Mucosa of descending colon (tissue), 3 donors: ENCODE results near the gene CHST1. TPM values are rescaled to one million over a fixed set of nuclear protein-coding genes. Genes with fewer than 3 reads are reported as not detected.
A peak's percentile ranks its signal among the peaks of the same experiment; 100 is the strongest.

Experiments used
- ATAC-seq: fragments of 200-7000 bp; cut with Tn5 transposase; one replicate; pipeline ENCODE4 v1.9.1; 2020; ENCODE audit warnings: mild to moderate bottlenecking, moderate library complexity
- DNase-seq, 3 donors: peaks; one replicate each; pipeline ENCODE4 v3.0.0-alpha.2; 2020
- H3K36me3 ChIP-seq: fragments of 200-600 bp; one replicate; pipeline ENCODE4 v1.8.0; 2021; ENCODE audit warnings: low read depth, mild to moderate bottlenecking
- H3K4me1 ChIP-seq: fragments of 200-600 bp; one replicate; pipeline ENCODE4 v1.8.0; 2021; ENCODE audit warnings: low read depth, mild to moderate bottlenecking
- H3K4me3 ChIP-seq: fragments of 200-600 bp; one replicate; pipeline ENCODE4 v1.8.0; 2021; ENCODE audit warnings: mild to moderate bottlenecking
- H3K9me3 ChIP-seq: fragments of 200-600 bp; one replicate; pipeline ENCODE4 v1.8.0; 2021; ENCODE audit warnings: mild to moderate bottlenecking
- intact Hi-C, 2 donors: fragments of 100-400 bp; cut with DNase I in 1 of 2; cut with micrococcal nuclease in 1 of 2; formaldehyde crosslinking; loops; one replicate each; pipeline versions ENCODE4 v1.11.0 to v1.11.1; 2022; cut with DNase I, micrococcal nuclease
- total RNA-seq, 3 donors: library from RNA; stranded (reverse); fragmentation: NEBNext Ultra II Directional in 2 of 3; extraction: Animal tissue kit (Norgen Biotek cat#: 25700) in 2 of 3; gene quantifications; one replicate each; pipeline versions ENCODE4 v1.2.1 to v1.2.4, GENCODE V29; 2021 to 2023
- TF ChIP-seq, protein P1 (sequence below): fragments of 200-600 bp; IDR thresholded peaks from one replicate; pipeline ENCODE4 v1.8.0; 2022; ENCODE audit warnings: antibody characterized with exemption, mild to moderate bottlenecking
- donor health status: DM: no; HTN: no; CAD: no; lungs with moderate emphysema.
- donor health status: DM: no; HTN: no; CAD: no.
- donor health status: DM: no; HTN: yes; CAD: no.

The CHST1 gene
- total RNA-seq, 3 donors from 2014 or later = 0.58 to 2.8 (median 1.4) TPM

DNA sequence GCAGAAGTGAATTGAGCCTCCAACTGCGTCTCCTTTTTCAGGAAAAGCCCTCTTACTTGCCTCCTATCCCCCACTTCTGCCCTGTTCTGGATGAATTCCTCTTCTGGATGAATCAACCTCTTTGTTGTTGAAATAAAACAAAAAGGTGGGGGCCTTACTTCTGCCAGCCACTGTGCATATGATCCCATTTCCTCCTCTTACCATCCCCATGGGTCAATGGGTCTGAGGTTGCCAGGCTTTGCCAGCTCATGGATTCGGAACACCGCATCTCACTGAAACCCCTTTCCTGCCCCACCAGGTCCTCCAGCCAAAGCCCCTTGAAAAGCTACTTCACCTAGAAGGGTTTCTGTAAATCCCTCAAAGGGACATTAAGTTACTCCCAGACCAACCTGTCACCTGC lies 3.7 kb upstream of the CHST1 start:
- Histone ChIP-seq H3K4me3 (no peak overlapping the region), H3K4me1 (peaks cover 12% of the 10 kb centered on the region), H3K9me3 (no peaks in the 10 kb centered on the region), H3K36me3 (no peaks in the 10 kb centered on the region)
- no peak for DNase-seq
- ATAC-seq = no peak
- TF ChIP-seq, protein P1, sequence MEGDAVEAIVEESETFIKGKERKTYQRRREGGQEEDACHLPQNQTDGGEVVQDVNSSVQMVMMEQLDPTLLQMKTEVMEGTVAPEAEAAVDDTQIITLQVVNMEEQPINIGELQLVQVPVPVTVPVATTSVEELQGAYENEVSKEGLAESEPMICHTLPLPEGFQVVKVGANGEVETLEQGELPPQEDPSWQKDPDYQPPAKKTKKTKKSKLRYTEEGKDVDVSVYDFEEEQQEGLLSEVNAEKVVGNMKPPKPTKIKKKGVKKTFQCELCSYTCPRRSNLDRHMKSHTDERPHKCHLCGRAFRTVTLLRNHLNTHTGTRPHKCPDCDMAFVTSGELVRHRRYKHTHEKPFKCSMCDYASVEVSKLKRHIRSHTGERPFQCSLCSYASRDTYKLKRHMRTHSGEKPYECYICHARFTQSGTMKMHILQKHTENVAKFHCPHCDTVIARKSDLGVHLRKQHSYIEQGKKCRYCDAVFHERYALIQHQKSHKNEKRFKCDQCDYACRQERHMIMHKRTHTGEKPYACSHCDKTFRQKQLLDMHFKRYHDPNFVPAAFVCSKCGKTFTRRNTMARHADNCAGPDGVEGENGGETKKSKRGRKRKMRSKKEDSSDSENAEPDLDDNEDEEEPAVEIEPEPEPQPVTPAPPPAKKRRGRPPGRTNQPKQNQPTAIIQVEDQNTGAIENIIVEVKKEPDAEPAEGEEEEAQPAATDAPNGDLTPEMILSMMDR = no peak
- intact Hi-C loops = no loop called here

DNA sequence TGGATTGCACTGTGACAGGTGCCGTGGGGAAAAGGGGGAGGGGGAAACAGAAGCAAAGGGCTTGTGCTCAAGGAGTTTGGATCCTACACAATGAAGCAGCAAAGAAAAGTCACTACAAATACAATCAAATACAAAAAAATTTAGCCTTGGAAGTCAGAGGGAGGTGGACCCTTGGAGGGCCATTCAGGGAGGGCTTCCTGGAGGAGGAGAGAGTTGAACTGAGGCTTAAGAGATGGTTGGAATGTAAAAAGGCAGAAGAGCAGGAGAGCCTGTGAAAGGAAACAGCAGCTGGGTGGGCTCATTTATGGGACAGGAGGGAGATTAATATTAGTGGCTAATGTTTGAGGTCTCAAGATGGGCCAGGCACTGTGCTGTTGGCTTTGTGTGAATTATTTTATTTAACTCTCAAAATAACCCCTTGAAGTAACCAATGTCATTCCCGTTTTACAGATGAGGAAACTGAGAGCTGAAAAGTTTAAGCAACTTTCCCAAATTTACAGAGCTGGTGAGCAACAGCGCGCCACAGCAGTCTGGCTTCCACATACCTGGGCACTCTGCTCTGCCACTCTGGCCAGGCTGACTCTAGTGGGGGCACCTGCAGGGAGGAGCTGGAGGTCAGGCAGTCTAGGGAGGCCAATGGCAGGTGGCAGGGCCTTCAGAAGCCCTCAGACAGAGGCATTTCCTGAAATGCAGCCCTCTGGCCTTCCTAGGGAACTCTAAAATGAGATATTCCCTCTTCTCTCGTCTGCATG lies 2.7 kb upstream of the CHST1 start:
- H3K4me3 ChIP-seq = no peak overlapping the region
- H3K9me3 ChIP-seq = no peaks in the 10 kb centered on the region
- H3K36me3 ChIP-seq = no peaks in the 10 kb centered on the region
- ATAC-seq = no peak
- H3K4me1 ChIP-seq = peaks cover 17% of the 10 kb centered on the region
- TF ChIP-seq, protein P1 = no peak
- DNase-seq = no peak
- intact Hi-C loops = no loop called here

DNA sequence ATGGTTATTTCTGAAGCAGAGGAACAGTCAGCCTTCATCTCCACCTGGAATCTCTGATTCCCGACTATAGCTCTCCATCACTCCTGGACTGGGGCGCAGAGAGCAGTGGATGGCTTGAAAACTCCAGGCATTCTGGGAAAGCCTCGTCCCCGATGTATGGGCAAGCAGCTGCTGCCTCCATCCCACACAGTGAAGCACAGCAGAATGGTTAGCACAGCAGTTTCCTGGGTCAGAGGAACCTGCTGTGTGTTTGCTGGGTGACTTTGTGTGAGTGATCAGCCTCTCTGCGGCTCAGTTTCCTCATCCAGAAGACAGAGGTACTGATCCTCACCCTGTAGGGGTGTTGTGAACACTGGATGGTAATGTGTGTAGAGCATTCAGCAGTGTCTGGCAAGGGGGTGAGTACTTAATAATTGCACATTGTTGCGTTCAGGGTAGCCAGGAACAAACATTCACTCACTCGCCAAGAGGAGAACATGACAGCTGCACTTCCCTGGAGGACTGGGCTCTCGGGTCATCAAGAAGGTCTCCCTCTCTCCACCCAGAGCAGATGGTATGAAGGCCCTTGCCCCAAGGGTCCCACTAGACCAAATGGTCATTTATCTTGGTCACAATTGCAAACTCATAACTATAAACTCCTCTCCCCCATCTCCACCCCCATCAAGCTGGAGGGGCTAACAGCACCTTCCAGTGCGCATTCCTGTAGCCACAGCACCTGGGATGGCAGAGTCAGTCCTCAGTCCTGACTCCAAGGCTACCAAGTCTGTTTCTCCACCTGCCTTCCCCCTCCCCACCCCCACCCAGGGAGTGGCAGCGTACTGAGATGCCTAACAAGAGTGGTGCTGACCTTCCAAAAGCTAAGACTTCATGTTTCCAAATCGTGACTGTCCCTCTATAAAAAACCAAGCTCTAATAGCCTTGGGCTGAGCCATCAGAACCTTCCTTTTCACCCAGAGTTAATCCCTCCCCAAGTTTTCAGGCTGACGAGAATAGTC lies 1.5 kb upstream of the CHST1 start:
- peaks cover 17% of the 10 kb centered on the region for H3K4me1 ChIP-seq
- no peak for DNase-seq
- intact Hi-C loops = no loop called here
- H3K4me3 ChIP-seq = no peak overlapping the region
- no peaks in the 10 kb centered on the region for H3K36me3 ChIP-seq
- ATAC-seq = no peak
- H3K9me3 ChIP-seq = no peaks in the 10 kb centered on the region
- TF ChIP-seq, protein P1 = no peak

DNA sequence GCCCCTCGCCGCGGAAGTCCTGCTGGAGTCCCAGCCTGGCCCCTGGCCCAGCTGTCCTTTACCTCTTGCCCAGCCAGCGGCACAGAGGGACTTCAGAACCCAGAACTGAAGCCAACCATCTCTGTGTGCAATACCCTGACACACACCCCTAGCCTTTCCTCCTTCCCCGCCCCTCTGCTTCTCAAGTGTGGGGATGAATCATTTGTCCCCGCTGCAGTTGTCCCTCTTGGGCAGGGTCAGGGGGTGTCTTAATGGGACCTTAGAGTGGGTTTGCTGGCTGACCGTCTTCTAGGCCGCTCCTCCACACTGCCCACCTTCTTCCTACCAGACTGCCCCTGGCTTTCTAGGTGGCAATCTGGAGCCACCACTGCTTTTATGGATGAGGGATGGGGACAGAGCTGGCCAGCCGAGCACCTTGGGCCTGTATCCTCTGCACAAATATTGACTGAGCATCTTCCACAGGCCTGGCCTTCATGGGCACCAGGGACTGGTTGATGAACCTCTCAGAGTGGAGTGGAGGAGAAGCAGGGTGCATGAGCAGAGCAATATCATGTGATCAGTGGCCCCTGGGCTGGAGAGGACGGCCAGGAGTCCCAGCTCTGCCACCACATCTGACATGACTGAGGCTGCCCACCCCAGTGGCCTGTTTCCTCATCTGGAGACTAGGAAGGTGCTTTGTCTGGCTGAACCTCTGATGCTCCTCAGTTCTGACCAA lies 668 bp upstream of the CHST1 start:
- H3K4me1 ChIP-seq = peaks cover 17% of the 10 kb centered on the region
- H3K9me3 ChIP-seq = no peaks in the 10 kb centered on the region
- no peaks in the 10 kb centered on the region for H3K36me3 ChIP-seq
- DNase-seq (no peak), ATAC-seq (peak; percentile 6)
- TF ChIP-seq, protein P1 = no peak
- intact Hi-C loops = no loop called here
- no peak overlapping the region for H3K4me3 ChIP-seq

DNA sequence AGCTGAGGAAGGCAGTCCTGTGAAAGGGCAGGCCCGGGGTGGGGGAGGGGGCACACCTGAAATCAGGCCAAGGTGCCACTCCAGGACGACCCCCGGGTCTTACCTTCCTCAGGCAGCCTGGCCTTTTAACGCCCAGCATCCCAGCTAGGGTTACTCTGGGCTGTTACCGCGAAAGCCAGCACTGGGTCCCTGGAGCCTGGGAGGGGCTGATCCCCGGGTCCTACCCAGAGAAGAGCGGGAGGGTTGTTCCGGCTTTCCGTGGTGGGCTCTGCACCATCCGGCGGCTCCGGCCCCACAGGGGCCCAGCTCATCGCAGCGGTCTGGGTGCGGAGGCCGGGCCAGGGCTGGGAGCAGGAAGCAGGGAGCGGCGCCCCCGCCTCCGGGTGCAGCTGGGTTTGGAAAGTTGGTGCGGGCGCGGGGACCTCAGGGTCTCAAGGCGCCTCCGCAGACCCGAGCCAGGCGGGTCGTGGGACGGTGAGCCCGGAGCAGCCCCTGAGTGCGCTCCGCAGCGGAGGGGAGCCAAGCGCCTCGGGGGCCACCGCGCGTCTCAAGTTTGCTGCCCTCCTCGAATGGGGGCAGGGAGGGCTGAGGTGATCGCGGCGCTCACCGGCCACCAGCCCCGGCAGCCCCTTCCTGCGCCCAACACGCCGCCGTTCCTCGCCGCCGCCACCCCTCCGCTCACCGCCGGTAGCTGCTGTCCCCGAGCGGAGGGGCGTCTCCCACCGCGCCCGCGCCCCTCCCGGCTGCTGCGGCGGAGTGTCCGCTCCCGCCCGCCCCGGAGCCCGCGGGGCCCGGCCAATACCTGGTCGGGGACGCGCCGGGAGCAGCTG lies 831 bp downstream of the CHST1 start:
- no peaks in the 10 kb centered on the region for H3K9me3 ChIP-seq
- ATAC-seq (no peak), DNase-seq (no peak)
- no peaks in the 10 kb centered on the region for H3K36me3 ChIP-seq
- peak overlapping the region; percentile 17 for H3K4me3 ChIP-seq
- intact Hi-C loops = no loop called here
- H3K4me1 ChIP-seq = peaks cover 17% of the 10 kb centered on the region
- TF ChIP-seq, protein P1 = no peak
